ENCODE data around the gene SENP7.
"Not testable (repeated sequence)": the region's sequence is repeated elsewhere in the genome, so short reads cannot be mapped to it uniquely, and the experiment has no call there.

Gene SENP7

DNA sequence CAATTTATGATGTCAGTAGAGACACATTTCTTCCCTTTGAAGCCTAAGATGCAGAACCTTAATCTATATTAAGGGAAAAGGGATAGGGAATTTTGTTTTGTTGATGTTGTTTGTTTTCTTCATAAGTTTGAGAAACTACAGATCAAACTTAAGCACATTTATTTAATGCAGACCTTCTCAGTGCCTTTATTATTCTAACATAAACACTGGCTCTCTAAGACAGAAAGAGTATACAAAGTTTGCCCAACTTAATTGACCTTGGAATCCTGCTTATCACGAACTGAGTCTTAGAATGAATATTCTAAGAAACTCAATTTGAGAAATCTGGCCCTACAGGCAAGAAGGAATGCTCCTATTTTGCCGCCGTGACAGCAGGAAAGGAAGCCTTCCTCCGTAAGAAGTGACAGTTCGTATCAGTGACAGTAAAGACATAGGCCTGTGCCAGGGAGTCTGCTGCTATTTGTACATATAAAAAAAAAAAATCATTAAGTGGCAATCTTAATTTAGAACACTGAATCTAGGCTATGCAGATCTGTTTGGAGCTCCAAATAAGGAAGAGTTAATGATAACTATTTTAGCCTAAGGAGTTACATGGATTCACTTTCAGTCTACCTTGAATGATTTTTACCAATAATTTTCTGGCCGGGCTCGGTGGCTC, 183.9 kb downstream of the SENP7 start:
- DNase-seq (ENCODE audit: low read depth in 2 of 2), result no peak

DNA sequence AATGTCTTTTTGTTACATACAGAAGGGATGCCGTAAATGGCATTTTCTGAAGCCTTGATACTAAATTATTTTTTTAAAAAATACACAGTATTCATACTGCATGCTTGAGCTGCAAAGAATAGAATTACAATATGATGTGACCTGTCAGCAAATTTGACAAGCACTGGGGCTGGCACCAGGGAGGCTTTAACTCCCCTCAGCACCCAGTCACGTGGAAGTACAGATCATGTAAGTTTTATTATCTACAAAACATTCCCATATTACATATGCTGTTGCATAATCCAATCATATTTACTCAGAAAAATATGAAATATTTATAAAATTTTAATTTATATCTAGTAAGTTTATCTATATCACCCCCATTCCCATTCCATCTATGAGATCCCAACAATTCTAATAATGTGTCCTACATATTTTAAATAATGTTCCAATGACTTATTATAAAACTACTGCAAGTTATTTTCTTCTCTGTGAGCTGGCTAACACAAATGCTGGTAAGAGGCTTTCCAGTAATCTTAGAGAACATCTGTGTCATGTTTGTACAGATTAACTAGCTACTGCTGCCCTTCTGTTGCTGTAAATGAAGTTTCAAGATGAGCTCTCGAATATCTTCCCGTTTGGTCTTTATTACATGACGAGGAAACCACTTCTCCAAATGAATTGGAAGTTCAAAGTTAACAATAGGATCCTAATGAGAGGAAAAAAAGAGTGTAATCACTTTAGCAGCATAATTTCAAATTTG, 187.4 kb downstream of the SENP7 start:
- DNase-seq (ENCODE audit: low read depth in 2 of 2), result no peak

DNA sequence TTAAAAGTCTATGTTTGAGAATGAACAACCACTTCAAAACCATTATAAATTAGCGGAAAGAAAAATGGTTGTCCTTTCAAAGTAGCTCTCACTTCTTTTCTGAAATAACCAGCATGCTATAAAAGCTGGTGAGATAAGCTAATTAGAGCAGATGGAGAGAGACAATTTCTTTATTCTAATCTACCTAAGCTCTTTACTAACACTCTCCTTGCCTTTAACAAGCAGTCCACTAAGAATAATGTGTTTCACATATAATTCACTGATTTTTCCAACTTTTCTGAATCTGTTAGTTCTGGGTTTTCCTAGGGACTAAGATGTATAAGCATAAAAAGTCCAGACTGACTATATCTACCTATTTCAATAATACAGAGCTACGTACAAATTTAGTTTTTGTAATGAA, 192.5 kb downstream of the SENP7 start, which contains the start of gene IMPG2:
IMPG2 (minus strand) TSS at position 101 of the 400 bp plus-strand sequence. CDS start 203 bp downstream, outside the sequence.
- DNase-seq (ENCODE audit: low read depth in 2 of 2), result no peak

DNA sequence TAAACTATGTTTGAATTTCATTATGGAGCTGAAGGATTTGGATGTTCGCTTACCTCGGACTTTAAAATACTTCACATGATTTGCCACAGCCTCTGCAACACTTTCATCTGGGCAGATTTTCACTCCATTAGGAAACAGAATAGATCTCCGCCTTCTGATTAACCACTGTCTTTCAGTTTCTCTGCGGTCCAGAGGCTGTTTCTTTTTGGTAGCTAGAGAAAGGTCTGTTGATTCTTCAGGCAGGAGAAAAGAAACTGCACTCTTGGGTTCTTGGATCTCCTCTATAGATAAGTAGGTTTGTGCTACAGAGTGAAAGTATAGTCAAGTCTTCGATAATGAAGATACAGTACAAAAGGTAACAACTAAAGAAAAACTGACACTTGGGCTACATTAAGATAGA, 193.5 kb downstream of the SENP7 start:
- no peak for DNase-seq (ENCODE audit: low read depth in 2 of 2)

DNA sequence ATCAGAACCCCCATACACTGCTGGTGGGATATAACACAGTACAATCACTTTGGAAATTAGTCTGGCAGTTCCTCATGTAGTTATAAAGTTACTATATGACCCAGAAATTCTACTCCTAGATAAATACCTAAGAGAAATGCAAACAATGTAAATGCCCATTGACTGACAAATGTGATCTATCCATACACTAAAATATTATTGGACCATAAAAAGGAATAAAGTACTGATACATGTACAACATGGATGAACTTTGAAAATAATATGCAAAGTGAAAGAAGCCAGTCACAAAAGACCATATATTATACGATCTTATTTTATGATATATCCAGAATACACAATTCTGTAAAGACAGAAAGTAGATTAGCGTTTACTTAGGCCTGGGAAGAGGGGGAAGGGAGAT, 200.5 kb downstream of the SENP7 start:
- DNase-seq (ENCODE audit: low read depth in 2 of 2), result no peak

DNA sequence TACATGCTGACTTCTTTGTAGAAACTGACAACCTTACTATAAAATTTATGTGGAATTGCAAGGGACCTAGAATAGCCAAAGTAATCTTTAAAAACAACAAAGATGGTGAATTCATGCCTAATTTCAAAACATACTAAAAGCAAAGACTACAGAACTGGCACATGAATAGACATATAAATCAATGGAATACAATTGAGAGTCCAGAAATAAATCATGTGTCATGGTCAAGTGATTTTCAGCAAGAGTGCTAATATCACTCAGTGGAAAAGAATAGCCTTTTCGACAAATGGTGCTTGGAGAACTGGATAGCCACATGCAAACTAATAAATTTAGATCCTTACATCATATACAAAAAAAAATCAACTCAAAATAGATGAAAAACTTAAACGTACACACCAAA, 201.3 kb downstream of the SENP7 start:
- no peak for DNase-seq (ENCODE audit: low read depth in 2 of 2)

DNA sequence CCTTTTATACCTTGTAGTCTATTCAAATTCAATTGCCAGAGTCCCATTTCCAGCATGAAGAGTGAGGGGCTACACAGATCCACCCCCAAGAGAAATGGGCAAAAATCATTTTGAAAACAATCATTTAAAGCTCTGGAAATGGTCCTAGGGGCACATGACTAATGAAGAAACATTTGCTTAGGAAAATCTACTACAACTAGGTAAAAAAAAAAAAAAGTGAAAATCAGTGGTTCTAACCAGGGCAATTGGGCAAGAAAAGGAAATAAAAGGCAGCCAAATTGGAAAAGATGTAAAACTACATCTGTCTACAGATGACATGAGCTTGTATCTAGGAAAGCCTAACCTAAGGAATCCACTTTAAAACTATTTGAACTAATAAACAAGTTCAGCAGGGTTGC, 202.0 kb downstream of the SENP7 start:
- DNase-seq (ENCODE audit: low read depth in 2 of 2), result no peak

DNA sequence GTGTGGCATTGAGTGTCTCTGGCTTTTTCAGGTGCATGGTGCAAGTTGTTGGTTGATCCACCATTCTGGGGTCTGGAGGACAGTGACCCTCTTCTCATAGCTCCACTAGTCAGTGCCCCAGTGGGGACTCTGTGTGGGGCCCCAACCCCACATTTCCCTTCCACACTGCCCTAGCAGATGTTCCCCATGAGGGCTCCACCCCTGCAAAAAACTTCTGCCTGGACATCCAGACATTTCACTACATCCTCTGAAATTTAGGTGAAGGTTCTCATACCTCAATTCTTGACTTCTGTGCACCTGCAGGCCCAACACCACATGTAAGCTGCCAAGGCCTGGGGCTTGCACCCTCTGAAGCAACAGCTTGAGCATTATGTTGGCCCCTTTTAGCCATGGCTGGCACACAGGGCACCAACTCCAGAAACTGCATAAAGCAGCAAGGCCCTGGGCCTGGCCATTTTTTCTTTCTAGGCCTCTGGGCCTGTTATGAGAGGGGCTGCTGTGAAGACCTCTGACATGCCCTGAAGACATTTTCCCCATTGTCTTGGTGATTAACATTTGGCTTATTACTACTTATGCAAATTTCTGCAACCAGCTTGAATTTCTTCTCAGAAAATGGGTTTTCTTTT, 204.8 kb downstream of the SENP7 start:
- not testable (repeated sequence) for DNase-seq (ENCODE audit: low read depth in 2 of 2)

DNA sequence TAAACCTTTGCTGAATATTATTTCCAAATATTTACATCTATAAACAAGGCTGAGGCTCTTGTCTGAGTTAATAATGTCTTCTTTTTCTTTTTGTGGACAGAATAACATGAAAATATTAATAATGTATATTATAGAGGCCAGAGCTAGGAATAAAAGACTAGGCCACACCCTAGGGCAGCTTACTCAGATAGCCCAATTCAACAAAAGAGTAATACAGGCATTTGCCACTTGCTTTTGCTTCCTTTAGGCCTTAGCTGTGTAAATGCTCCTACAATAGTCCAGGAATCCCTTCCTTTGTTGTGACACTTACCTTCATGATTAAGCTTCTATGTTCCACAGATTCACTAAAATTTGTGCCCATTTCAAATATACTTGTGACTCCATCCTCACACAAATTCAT, 209.2 kb downstream of the SENP7 start:
- DNase-seq (ENCODE audit: low read depth in 2 of 2), result no peak

DNA sequence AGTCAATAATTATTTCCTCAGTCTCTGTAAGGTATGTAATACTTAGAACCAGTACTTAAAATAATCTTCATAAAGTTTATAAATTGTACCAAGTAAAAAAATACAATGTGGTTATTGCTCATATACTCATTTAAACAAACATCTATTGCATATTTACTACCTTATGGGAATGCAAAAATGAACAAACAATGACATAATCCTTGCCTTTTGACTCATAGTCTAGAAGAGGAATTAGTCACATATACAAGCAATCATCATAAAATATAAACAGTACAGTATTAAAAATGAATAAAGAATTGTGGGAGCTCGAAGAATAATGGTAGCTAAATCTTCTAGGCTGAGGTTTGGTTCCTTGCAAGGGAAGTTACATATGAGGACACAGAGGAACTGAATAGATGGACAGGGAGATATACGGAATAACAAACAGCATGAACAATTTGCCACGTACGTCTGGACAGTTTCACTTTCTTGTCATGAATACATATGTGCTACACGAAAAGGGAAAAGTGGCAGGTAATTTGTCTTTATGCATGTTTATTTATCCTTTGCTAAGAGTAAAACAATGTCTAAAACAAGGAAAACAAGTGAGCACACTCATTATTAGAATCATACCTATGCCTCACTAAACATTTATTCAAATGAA, 209.8 kb downstream of the SENP7 start:
- DNase-seq (ENCODE audit: low read depth in 2 of 2), result no peak

DNA sequence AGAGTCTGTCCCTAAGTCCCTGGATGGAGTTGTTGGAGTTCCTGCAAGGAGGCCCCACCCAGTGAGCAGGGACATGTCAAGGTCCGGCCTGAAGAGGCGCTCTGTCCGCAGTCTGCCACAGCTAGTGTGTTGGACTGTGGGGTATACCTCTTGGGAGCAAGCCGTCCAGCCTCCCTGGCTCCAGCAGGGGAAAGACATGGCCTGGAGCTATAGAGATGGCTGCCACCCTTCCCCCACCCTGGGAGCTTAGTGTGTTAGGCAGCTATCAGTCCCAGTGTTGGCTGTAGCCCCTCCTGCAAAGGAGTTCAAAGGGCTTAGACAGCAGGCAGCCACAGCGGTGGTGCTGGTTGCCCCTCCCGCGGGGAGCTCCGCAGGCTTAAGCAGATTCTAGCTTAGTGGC, 212.9 kb downstream of the SENP7 start:
- DNase-seq (ENCODE audit: low read depth in 2 of 2), result no peak

DNA sequence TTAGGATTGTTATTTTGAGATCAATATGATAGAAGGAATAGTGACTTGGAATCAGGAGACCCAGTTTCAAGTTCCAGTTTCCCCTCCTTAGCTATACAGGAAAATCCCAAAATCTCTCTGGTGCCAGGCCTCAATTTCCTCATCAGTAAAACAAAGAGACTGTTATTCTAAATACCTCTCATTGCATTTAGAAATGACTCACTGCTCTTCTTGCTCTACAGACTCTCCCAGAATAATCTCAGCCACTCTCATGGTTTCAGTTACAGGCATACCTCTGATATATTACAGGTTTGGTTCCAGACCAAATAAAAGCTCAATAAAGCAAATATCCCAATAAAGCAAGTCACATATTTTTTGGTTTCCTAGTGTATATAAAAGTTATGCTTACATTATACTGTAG, 221.0 kb downstream of the SENP7 start:
- DNase-seq (ENCODE audit: low read depth in 2 of 2), result no peak

DNA sequence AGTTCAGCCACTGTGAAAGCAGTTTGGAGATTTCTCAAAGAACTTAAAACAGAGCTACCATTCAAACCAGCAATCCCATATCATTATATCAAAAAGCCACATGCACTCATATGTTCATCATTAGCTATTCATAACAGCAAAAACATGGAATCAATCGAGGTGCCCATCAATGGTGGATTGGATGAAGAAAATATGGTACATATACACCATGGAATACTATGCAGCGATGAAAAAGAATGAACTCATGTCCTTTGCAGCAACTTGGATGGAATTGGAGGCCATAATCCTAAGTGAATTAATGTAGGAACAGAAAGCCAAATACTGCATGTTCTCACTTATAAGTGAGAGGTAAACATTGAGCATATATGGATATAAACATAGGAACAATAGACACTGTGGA, 224.7 kb downstream of the SENP7 start:
- DNase-seq (ENCODE audit: low read depth in 2 of 2), result no peak

DNA sequence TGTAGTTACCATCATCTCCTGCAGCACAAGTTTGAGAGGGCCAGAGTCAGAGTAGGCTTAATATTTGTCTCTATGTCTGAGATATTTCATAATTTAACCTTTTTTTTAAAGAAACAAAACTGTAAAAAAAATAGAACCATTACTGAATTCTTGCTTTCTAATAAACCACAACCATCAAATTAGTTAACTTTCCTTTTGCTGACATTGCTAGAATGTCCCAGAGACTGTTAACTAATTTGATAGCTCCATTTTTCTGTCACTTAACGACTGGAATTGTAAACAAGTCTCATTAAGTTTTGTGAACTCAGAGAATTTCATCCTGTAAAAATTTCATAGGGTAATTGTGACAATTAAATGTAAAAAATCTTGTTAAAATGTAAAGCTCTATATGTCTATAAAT, 228.3 kb downstream of the SENP7 start:
- no peak for DNase-seq (ENCODE audit: low read depth in 2 of 2)

DNA sequence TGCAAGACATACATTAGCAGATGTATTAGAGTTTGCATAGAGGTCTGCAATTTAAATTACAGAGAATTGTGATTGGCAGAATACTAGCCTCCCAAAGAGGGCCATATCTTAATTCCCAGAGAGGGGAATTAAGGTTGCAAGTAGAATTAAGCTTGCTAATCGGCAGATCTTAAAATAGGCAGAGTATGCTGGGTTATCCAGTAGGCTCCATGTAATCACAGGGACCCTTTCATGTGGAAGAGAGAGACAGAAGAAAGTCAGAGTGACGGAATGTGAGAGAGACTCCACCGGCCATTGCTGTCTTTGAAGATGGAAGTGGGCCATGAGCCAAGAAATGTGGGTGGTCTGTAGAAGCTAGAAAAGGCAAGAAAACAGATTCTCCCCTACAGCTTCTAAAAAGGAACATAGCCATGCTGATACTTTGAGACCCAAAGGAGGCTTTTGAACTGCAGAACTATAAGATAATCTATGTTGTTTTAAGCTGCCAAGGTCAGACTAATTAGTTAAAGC, 231.4 kb downstream of the SENP7 start:
- no peak for DNase-seq (ENCODE audit: low read depth in 2 of 2)

DNA sequence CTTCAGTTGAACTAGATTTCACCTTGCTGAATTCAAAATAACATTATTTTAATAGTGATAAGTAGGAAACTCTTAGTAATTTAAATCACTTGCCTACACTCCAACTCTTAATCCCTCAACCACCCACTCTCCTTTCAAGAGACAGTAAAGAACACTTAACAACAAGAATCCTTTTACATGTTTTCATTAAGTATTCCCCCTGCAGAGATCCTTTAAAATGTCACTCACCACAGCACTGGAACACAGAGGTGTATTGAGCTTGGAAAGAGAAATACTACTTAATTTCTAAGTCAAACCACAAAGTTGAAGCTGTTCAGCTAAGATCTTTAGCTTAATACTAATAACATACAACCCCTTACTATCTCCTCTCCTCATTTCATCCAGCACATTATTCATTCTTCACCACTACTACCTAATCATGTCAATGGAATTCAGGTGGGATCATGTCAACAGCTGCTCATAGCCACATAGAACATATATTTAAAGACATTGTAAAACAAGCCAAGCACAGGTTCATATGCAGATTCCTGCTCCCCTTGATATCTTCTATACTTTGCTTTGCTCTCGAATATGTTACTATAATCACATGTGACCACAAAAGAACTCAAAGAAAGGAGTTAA, 233.1 kb downstream of the SENP7 start:
- DNase-seq (ENCODE audit: low read depth in 2 of 2), result no peak

DNA sequence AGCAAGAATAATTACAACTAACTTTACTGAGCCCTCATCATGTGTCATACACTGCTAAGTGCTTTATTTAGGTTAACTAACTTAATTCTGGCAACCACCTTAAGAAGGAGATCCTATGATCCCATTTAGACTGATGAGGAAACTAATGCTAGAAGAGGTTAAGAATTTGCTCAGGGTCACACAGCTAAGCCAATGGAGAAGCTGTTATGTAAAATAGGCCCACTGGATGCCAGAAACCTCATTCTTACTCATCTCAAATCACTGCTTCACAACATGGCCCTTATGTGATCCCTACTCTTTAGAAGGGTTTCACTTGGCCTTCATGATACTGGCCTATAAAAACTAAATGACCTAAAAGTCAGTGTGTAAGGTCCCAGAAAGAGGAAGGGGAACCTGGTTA, 233.8 kb downstream of the SENP7 start:
- DNase-seq (ENCODE audit: low read depth in 2 of 2), result no peak

DNA sequence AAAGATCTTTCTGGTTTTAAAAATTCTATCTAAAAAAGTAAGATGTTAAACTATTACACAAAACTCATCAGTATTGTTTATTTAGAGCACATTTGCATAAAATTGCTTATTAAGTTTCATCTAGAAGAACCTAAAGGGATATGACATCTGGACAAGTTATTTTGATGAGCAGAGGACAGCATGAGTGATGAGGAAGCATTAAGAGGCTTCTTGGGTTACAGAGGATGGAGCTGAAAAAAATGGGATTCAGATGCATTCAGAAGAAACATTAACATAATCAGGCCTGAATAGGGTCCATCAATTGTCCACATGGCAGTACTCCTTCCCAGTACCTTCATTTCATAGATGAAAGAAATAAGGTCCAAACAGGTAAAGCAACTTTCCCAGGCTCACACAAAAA, 234.3 kb downstream of the SENP7 start:
- DNase-seq (ENCODE audit: low read depth in 2 of 2), result no peak
